Mucosa of descending colon (tissue), 3 donors: ENCODE measurements around the gene CNOT6L. TPM values are rescaled to one million over a fixed set of nuclear protein-coding genes. Genes with fewer than 3 reads are reported as not detected.
"Not testable (repeated sequence)": the region's sequence is repeated elsewhere in the genome, so short reads cannot be mapped to it uniquely, and the experiment has no call there.

Source experiments
- ATAC-seq: fragments of 200-7000 bp; cut with Tn5 transposase; one replicate; pipeline ENCODE4 v1.9.1; 2020; ENCODE audit warnings: mild to moderate bottlenecking, moderate library complexity
- DNase-seq, 3 donors: peaks; one replicate each; pipeline ENCODE4 v3.0.0-alpha.2; 2020
- H3K36me3 ChIP-seq: fragments of 200-600 bp; one replicate; pipeline ENCODE4 v1.8.0; 2021; ENCODE audit warnings: low read depth, mild to moderate bottlenecking
- H3K4me1 ChIP-seq: fragments of 200-600 bp; one replicate; pipeline ENCODE4 v1.8.0; 2021; ENCODE audit warnings: low read depth, mild to moderate bottlenecking
- H3K4me3 ChIP-seq: fragments of 200-600 bp; one replicate; pipeline ENCODE4 v1.8.0; 2021; ENCODE audit warnings: mild to moderate bottlenecking
- H3K9me3 ChIP-seq: fragments of 200-600 bp; one replicate; pipeline ENCODE4 v1.8.0; 2021; ENCODE audit warnings: mild to moderate bottlenecking
- CTCF ChIP-seq: fragments of 200-600 bp; IDR thresholded peaks from one replicate; pipeline ENCODE4 v1.8.0; 2022; ENCODE audit warnings: antibody characterized with exemption, mild to moderate bottlenecking
- intact Hi-C, 2 donors: fragments of 100-400 bp; cut with DNase I in 1 of 2; cut with micrococcal nuclease in 1 of 2; formaldehyde crosslinking; loops; one replicate each; pipeline versions ENCODE4 v1.11.0 to v1.11.1; 2022; cut with DNase I, micrococcal nuclease
- total RNA-seq, 3 donors: library from RNA; stranded (reverse); fragmentation: NEBNext Ultra II Directional in 2 of 3; extraction: Animal tissue kit (Norgen Biotek cat#: 25700) in 2 of 3; gene quantifications; one replicate each; pipeline versions ENCODE4 v1.2.1 to v1.2.4, GENCODE V29; 2021 to 2023
- donor health status: DM: no; HTN: no; CAD: no; lungs with moderate emphysema.
- donor health status: DM: no; HTN: no; CAD: no.
- donor health status: DM: no; HTN: yes; CAD: no.

Gene CNOT6L
- total RNA-seq, 3 donors from 2014 or later = 38.5 to 51.0 (median 42.7) TPM

GRCh38 chr4:77782102-77782835, 36.9 kb downstream of the CNOT6L start:
- DNase-seq (no peak), ATAC-seq (no peak)
- Histone ChIP-seq H3K4me1 (peaks cover 12% of the 10 kb centered on the region), H3K36me3 (no peaks in the 10 kb centered on the region), H3K9me3 (no peaks in the 10 kb centered on the region), H3K4me3 (no peak overlapping the region)
- intact Hi-C loops = no loop called here
- no peak for TF ChIP-seq CTCF

GRCh38 chr4:77780762-77781161, 38.4 kb downstream of the CNOT6L start:
- ATAC-seq = not testable (repeated sequence)

GRCh38 chr4:77777135-77777807, 41.9 kb downstream of the CNOT6L start:
- intact Hi-C loops = no loop called here
- peak; percentile 59 for ATAC-seq

More at GRCh38 chr4:77780762-77781161, 38.4 kb downstream of the CNOT6L start:
- H3K4me3 ChIP-seq, H3K36me3 ChIP-seq, intact Hi-C loops, DNase-seq, H3K9me3 ChIP-seq: not testable (repeated sequence)
- peaks cover 26% of the 10 kb centered on the region for H3K4me1 ChIP-seq

GRCh38 chr4:77776182-77777134, 42.7 kb downstream of the CNOT6L start:
- no peak overlapping the region for H3K4me3 ChIP-seq
- intact Hi-C loops = no loop called here
- no peaks in the 10 kb centered on the region for H3K9me3 ChIP-seq
- ATAC-seq (peak; percentile 75), DNase-seq (peak in 2 of 3 donors; percentile 38 to 48)
- no peaks in the 10 kb centered on the region for H3K36me3 ChIP-seq
- H3K4me1 ChIP-seq = peaks cover 17% of the 10 kb centered on the region
- no peak for TF ChIP-seq CTCF

More at GRCh38 chr4:77777135-77777807, 41.9 kb downstream of the CNOT6L start:
- no peak for TF ChIP-seq CTCF
- Histone ChIP-seq H3K4me3 (no peak overlapping the region), H3K4me1 (peaks cover 23% of the 10 kb centered on the region), H3K36me3 (no peaks in the 10 kb centered on the region), H3K9me3 (no peaks in the 10 kb centered on the region)
- no peak for DNase-seq

GRCh38 chr4:77773101-77773500, 46.1 kb downstream of the CNOT6L start:
- intact Hi-C loops = no loop called here
- no peak for TF ChIP-seq CTCF

More at GRCh38 chr4:77773101-77773500, 46.1 kb downstream of the CNOT6L start:
- Histone ChIP-seq H3K36me3 (no peaks in the 10 kb centered on the region), H3K4me3 (no peak overlapping the region), H3K9me3 (no peaks in the 10 kb centered on the region), H3K4me1 (peaks cover 17% of the 10 kb centered on the region)
- ATAC-seq (no peak), DNase-seq (no peak)
